Limb (tissue), 2 donors: ENCODE measurements around the gene SSX2IP.
A peak's percentile ranks its signal among the peaks of the same experiment; 100 is the strongest.
"Not testable (repeated sequence)": the region's sequence is repeated elsewhere in the genome, so short reads cannot be mapped to it uniquely, and the experiment has no call there.

Source experiments
- DNase-seq, 2 donors: peaks; one replicate each; pipeline ENCODE4 v3.0.0-alpha.2; 2016; ENCODE audit errors: extremely low spot score in 2 of 2

The SSX2IP gene

DNA sequence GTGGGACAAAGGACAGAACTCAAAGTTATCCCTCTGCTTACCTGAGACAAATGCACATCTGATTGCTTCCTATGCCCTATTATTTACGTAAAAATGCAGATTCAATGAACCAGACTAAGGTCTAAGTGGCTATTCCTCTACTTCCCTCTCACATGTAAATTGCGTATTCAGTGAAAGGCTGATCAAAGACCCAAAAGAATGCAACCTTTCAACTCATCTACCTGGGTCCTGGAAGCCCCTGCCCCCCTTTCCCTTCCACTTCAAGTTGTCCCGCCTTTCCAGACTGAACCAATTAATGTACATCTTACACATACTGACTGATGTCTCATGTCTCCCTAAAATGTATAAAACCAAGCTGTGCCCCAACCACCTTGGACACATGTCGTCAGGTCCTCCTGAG lies 14.6 kb downstream of the SSX2IP start:
- DNase-seq = no peak

DNA sequence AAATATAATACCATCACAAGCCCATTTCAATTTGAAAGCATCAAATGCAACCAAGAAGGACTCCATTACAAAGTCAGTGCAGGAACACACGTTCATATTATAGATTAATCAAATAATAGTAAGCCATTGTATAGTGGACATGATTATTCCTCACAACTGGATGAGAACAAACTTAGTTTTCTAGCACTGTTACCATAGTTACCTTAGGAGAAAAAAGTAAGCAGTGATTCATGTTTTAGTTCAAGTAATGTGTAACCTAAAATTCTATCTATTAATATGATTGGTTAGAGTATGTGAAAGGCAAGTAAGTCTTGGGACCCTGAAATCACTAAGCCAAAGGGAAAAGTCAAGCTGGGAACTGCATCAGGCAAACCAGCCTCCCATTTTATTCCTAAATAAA lies 15.2 kb downstream of the SSX2IP start:
- DNase-seq = no peak

GRCh38 chr1:84674705-84675104 lies 15.6 kb downstream of the SSX2IP start:
- no peak for DNase-seq

DNA sequence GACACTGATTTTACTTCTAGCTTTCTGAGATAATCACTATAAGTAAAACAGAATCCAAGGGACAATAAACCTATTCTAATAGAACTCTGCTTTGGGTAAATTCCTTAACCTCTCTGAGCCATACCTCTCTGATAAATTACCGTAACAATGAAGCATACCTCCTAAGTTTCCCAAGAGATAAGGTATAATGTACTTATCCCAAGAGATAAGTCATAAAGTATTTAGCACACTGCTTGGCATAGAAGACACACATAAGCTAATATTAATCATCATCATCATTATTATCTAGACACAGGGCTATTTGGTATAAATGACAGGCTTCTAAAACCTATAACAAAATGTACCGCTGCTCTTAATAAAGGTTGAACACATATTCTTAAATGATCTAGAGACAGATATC lies 16.2 kb downstream of the SSX2IP start:
- DNase-seq = no peak

- no peak for DNase-seq
These were observed 18.0 kb downstream of the SSX2IP start for GRCh38 chr1:84672080-84672854.

- no peak for DNase-seq
These were observed 20.4 kb downstream of the SSX2IP start for GRCh38 chr1:84669831-84670230.

GRCh38 chr1:84668185-84668584 lies 22.1 kb downstream of the SSX2IP start:
- no peak for DNase-seq

- no peak for DNase-seq
These were observed 24.5 kb downstream of the SSX2IP start for GRCh38 chr1:84665703-84666317.

GRCh38 chr1:84653130-84653677 lies 37.1 kb downstream of the SSX2IP start:
- DNase-seq = no peak

GRCh38 chr1:84644472-84644871 lies 45.8 kb downstream of the SSX2IP start:
- DNase-seq = no peak

GRCh38 chr1:84643183-84643582 lies 47.1 kb downstream of the SSX2IP start:
- no peak for DNase-seq

GRCh38 chr1:84642774-84643173 lies 47.5 kb downstream of the SSX2IP start:
- DNase-seq = no peak

DNA sequence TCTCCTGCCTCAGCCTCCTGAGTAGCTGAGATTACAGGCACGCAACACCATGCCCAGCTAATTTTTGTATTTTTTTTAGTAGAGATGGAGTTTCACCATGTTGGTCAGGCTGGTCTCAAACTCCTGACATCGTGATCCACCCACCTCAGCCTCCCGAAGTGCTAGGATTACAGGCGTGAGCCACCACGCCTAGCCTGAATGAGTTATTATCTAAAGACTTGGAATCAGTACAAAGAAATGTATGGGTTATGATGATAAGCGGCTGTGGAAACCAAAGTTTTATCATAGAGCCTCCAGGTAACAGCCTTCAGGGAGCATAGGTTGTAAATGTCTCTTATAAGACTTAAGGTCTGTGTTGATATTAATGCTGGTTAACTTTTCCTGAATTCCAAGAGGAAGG lies 50.5 kb downstream of the SSX2IP start:
- DNase-seq = not testable (repeated sequence)

- no peak for DNase-seq
These were observed 54.8 kb downstream of the SSX2IP start for GRCh38 chr1:84635429-84635828.

- DNase-seq = no peak
These were observed 55.6 kb downstream of the SSX2IP start for GRCh38 chr1:84634536-84635205.

GRCh38 chr1:84632673-84633434 lies 57.4 kb downstream of the SSX2IP start:
- no peak for DNase-seq

DNA sequence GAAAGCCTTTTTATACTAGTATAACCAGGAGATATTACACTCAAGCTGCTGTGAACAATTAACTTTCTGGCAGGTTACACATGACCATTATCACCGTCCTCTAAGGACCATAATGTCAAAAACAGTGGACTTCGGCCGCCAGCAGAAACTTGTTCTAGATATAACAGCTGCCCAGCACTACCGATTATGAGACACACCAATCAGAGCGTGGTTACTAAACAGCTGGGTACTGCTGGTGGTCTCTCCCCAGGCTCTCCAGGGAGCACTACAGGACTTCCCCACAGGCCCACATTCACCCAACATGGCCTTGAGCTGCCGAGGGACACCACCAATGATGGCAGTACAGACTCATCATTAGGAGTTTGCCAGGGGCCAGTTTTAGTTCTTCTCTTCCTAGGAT lies 58.1 kb downstream of the SSX2IP start:
- DNase-seq = no peak

- no peak for DNase-seq
These were observed 65.4 kb downstream of the SSX2IP start for GRCh38 chr1:84624876-84625275.

DNA sequence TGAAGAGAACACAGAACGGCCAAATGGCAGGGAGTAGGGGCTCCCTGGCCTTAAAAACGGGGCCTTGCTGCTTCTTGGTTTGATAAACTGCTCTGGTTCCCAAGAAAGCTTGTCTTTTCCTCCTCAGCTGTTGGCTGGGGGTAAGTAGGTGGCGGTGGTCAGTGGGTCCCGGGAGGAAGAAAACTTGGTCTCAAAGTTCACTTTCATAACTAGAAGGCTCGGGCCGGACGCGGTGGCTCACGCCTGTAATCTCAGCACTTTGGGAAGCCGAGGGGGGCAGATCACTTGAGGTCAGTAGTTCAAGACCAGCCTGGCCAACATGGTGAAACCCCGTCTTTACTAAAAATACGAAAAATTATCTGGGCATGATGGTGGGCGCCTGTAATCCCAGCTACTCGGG lies 68.7 kb downstream of the SSX2IP start:
- DNase-seq = no peak

DNA sequence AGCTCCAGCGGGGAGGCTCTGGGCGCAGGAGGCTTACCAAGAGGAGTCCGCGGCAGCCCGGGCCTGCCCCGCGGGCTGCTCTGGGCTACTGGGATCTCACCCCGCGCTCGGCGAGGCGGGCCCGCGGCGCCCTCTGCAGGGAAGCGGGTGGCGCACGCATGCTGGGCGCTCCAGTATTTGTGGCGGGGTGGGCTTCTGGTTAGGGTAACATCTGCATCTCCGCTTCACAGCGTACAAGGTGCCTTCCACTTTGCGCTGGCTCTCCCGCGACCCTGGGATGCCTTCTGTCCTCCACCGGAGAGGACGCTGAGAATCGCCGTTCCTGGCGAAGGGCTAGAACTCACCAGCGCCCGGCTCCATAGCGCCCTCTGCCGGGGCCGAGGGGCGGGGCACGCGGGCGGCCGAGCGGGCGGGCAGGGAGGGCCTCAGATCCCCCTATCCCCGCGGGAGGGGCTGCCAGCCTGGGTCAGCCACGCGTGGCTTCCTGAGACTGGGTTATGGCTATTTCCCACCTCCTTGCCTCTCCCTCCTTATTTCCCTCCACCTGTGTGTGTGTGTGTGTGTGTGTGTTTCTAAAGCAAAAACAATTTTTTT lies 69.4 kb downstream of the SSX2IP start:
- DNase-seq = peak; percentile 62 to 92

GRCh38 chr1:84619383-84620102 lies 70.7 kb downstream of the SSX2IP start:
- no peak for DNase-seq
